ENCODE measurements around the gene PRKAR1A. TPM values are rescaled to one million over a fixed set of nuclear protein-coding genes. Genes with fewer than 3 reads are reported as not detected.
A peak's percentile ranks its signal among the peaks of the same experiment; 100 is the strongest.

The PRKAR1A gene
- total RNA-seq, 2 experiments from 2014 or later: 200 to 203 TPM

GRCh38 chr17:68592682-68593641, 80.7 kb downstream of the PRKAR1A start:
- CTCF ChIA-PET: interaction anchor here (0.7 kb wide), 1 partner anchor 25 kb away, joined by 3 read pairs; no protein-coding TSS in a partner anchor
- POLR2A ChIA-PET: no interaction called here

GRCh38 chr17:68594552-68594951, 82.3 kb downstream of the PRKAR1A start:
- H3K4me1 Mint-ChIP-seq: peaks cover 15% of the 10 kb centered on the region
- H3K27ac Mint-ChIP-seq: no peak overlapping the region
- ChIA-PET CTCF (interaction anchor here (2.1 kb wide), 1 partner anchor 19 kb away, joined by 8 read pairs; no protein-coding TSS in a partner anchor), POLR2A (no interaction called here)
- H3K36me3 Mint-ChIP-seq (ENCODE audit: low read depth): no peaks in the 10 kb centered on the region
- H3K27me3 Mint-ChIP-seq: peaks cover 60% of the 10 kb centered on the region
- no peaks in the 10 kb centered on the region for H3K9me3 Mint-ChIP-seq
- no peak overlapping the region for H3K4me3 Mint-ChIP-seq
- no peak for DNase-seq

More at GRCh38 chr17:68592682-68593641, 80.7 kb downstream of the PRKAR1A start:
- Mint-ChIP-seq H3K4me3 (no peak overlapping the region), H3K9me3 (no peaks in the 10 kb centered on the region), H3K27me3 (peaks cover 48% of the 10 kb centered on the region), H3K36me3 (ENCODE audit: low read depth) (no peaks in the 10 kb centered on the region), H3K4me1 (peaks cover 13% of the 10 kb centered on the region), H3K27ac (no peak overlapping the region)
- DNase-seq: no peak

- Mint-ChIP-seq H3K4me1 (peaks cover 19% of the 10 kb centered on the region), H3K27ac (no peak overlapping the region), H3K9me3 (no peaks in the 10 kb centered on the region), H3K27me3 (peaks cover 64% of the 10 kb centered on the region), H3K4me3 (no peak overlapping the region), H3K36me3 (ENCODE audit: low read depth) (no peaks in the 10 kb centered on the region)
- no peak for DNase-seq
- ChIA-PET CTCF (interaction anchor here (2.1 kb wide), 1 partner anchor 18 kb away, joined by 8 read pairs; no protein-coding TSS in a partner anchor), POLR2A (no interaction called here)
Observed at GRCh38 chr17:68595496-68595895, 83.3 kb downstream of the PRKAR1A start.

GRCh38 chr17:68595986-68596385, 83.8 kb downstream of the PRKAR1A start:
- peaks cover 19% of the 10 kb centered on the region for H3K4me1 Mint-ChIP-seq
- no peaks in the 10 kb centered on the region for H3K9me3 Mint-ChIP-seq
- H3K36me3 Mint-ChIP-seq (ENCODE audit: low read depth): no peaks in the 10 kb centered on the region
- no peak overlapping the region for H3K4me3 Mint-ChIP-seq
- ChIA-PET CTCF (interaction anchor here (0.8 to 2.1 kb wide), 3 partner anchors 11 to 18 kb away, joined by 3 to 8 read pairs (median 4); no protein-coding TSS in a partner anchor), POLR2A (no interaction called here)
- no peak overlapping the region for H3K27ac Mint-ChIP-seq
- DNase-seq: no peak
- peaks cover 64% of the 10 kb centered on the region for H3K27me3 Mint-ChIP-seq

- CTCF ChIA-PET: interaction anchor here (0.8 to 2.1 kb wide), 3 partner anchors 12 to 17 kb away, joined by 3 to 8 read pairs (median 4); no protein-coding TSS in a partner anchor
Observed at GRCh38 chr17:68596411-68596945, 84.2 kb downstream of the PRKAR1A start.

GRCh38 chr17:68598074-68598473, 85.8 kb downstream of the PRKAR1A start:
- Mint-ChIP-seq H3K4me1 (peaks cover 26% of the 10 kb centered on the region), H3K27me3 (peaks cover 70% of the 10 kb centered on the region), H3K27ac (no peak overlapping the region), H3K4me3 (no peak overlapping the region), H3K9me3 (no peaks in the 10 kb centered on the region), H3K36me3 (ENCODE audit: low read depth) (no peaks in the 10 kb centered on the region)
- DNase-seq: no peak
- ChIA-PET CTCF (no interaction called here), POLR2A (no interaction called here)

More at GRCh38 chr17:68596411-68596945, 84.2 kb downstream of the PRKAR1A start:
- H3K4me1 Mint-ChIP-seq: peaks cover 20% of the 10 kb centered on the region
- POLR2A ChIA-PET: no interaction called here
- H3K4me3 Mint-ChIP-seq: no peak overlapping the region
- H3K36me3 Mint-ChIP-seq (ENCODE audit: low read depth): no peaks in the 10 kb centered on the region
- no peak overlapping the region for H3K27ac Mint-ChIP-seq
- DNase-seq: no peak
- no peaks in the 10 kb centered on the region for H3K9me3 Mint-ChIP-seq
- peaks cover 65% of the 10 kb centered on the region for H3K27me3 Mint-ChIP-seq

- CTCF ChIA-PET: no interaction called here
Observed at GRCh38 chr17:68598545-68598961, 86.3 kb downstream of the PRKAR1A start.

GRCh38 chr17:68599091-68599490, 86.9 kb downstream of the PRKAR1A start:
- DNase-seq: no peak
- Mint-ChIP-seq H3K27ac (no peak overlapping the region), H3K36me3 (ENCODE audit: low read depth) (no peaks in the 10 kb centered on the region), H3K27me3 (peaks cover 74% of the 10 kb centered on the region), H3K4me1 (peaks cover 26% of the 10 kb centered on the region), H3K4me3 (no peak overlapping the region), H3K9me3 (no peaks in the 10 kb centered on the region)
- POLR2A ChIA-PET: interaction anchor here (0.6 kb wide), 1 partner anchor 53 kb away, joined by 10 read pairs; no protein-coding TSS in a partner anchor
- CTCF ChIA-PET: no interaction called here

More at GRCh38 chr17:68598545-68598961, 86.3 kb downstream of the PRKAR1A start:
- H3K36me3 Mint-ChIP-seq (ENCODE audit: low read depth): no peaks in the 10 kb centered on the region
- no peaks in the 10 kb centered on the region for H3K9me3 Mint-ChIP-seq
- H3K27ac Mint-ChIP-seq: no peak overlapping the region
- peaks cover 72% of the 10 kb centered on the region for H3K27me3 Mint-ChIP-seq
- H3K4me1 Mint-ChIP-seq: peaks cover 26% of the 10 kb centered on the region
- POLR2A ChIA-PET: interaction anchor here (0.6 kb wide), 1 partner anchor 52 kb away, joined by 10 read pairs; no protein-coding TSS in a partner anchor
- DNase-seq: no peak
- no peak overlapping the region for H3K4me3 Mint-ChIP-seq

- ChIA-PET POLR2A (no interaction called here), CTCF (no interaction called here)
- Mint-ChIP-seq H3K4me1 (peaks cover 26% of the 10 kb centered on the region), H3K4me3 (peak overlapping the region; percentile 52), H3K9me3 (no peaks in the 10 kb centered on the region), H3K27ac (no peak overlapping the region), H3K36me3 (ENCODE audit: low read depth) (no peaks in the 10 kb centered on the region), H3K27me3 (peaks cover 73% of the 10 kb centered on the region)
- no peak for DNase-seq
Observed at GRCh38 chr17:68599552-68600066, 87.4 kb downstream of the PRKAR1A start.

- no peaks in the 10 kb centered on the region for H3K36me3 Mint-ChIP-seq (ENCODE audit: low read depth)
- DNase-seq: no peak
- no peaks in the 10 kb centered on the region for H3K9me3 Mint-ChIP-seq
- CTCF ChIA-PET: no interaction called here
- POLR2A ChIA-PET: no interaction called here
- no peak overlapping the region for H3K4me3 Mint-ChIP-seq
- H3K4me1 Mint-ChIP-seq: peaks cover 22% of the 10 kb centered on the region
- H3K27me3 Mint-ChIP-seq: peaks cover 71% of the 10 kb centered on the region
- H3K27ac Mint-ChIP-seq: no peak overlapping the region
Observed at GRCh38 chr17:68600067-68600930, 88.1 kb downstream of the PRKAR1A start.
